HL-60 (cell line): ENCODE measurements around the gene NSMF.

Experiments used
- DNase-seq, 2 experiments: peaks; one replicate each; pipeline ENCODE4 v3.0.0-alpha.2; 2010 to 2020; ENCODE audit warnings: low read depth in 1 of 2, low spot score in 1 of 2
- H3K27ac ChIP-seq: fragments of 250-450 bp; sonication (Bioruptor Pico); replicated peaks from 2 replicates; pipeline ENCODE4 v1.5.1; 2020; ENCODE audit warnings: mild to moderate bottlenecking, moderate library complexity
- H3K27me3 ChIP-seq: fragments of 250-450 bp; sonication (Bioruptor Pico); 2 replicates; pipeline ENCODE4 v1.5.1; 2021; ENCODE audit warnings: mild to moderate bottlenecking, moderate library complexity; ENCODE audit not compliant: insufficient read depth, poor library complexity, severe bottlenecking
- H3K4me3 ChIP-seq: replicated peaks from 2 replicates; pipeline ENCODE4 v1.5.1; 2011; ENCODE audit warnings: mild to moderate bottlenecking, control low read depth, low read length; ENCODE audit not compliant: insufficient read depth
- GABPA ChIP-seq: IDR thresholded peaks from 2 replicates; pipeline ENCODE4 v1.6.1; 2012; ENCODE audit warnings: low read depth
- POLR2AphosphoS5 ChIP-seq: IDR thresholded peaks from 2 replicates; pipeline ENCODE4 v1.6.1; 2012; ENCODE audit warnings: low read depth
- SPI1 ChIP-seq: IDR thresholded peaks from 2 replicates; pipeline ENCODE4 v1.6.1; 2012; ENCODE audit warnings: low read depth, mild to moderate bottlenecking, borderline replicate concordance
- TF ChIP-seq, protein P1 (sequence below): IDR thresholded peaks from 2 replicates; pipeline ENCODE4 v1.6.1; 2012; ENCODE audit warnings: low read depth; ENCODE audit not compliant: insufficient replicate concordance
- TF ChIP-seq, protein P2 (sequence below): IDR thresholded peaks from one replicate; pipeline ENCODE4 v1.5.1; 2011; ENCODE audit warnings: low read length, control low read depth, inconsistent platforms; ENCODE audit not compliant: insufficient read depth

The NSMF gene

DNA sequence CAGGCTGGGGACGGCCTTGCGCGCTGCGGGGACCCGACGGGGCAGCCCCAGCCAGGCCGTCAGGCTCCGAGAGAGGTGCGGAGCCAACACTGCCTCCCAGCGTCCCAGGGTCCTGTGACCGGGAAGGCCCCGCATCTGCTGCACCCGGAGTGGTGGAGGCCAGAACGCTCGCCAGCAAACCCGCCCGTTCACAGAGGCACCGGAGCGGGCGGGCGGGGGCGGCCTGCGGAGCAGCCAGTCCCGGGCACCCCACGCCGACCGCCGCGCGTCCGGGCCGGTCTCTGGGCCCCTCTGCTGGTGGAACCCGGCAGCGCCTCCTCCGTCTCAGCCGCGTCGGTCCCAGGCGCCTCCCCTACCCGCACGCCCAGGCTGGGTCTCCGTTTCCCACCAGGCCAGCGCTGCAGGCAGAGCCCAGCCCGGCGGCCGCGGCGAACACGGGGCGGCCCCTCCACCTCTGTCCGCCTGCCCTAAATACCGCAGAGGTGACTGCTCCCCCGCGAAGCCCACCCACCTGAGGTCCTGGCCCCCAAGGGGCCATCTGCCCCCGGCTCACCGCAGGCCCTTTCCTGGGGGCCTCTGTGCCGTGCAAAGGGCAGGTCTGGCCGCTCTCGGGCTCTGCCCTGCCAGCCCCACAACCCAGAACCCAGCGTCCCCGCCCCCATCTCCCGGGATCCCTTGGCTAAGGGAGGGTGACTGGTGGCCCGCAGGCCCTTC lies 52.1 kb downstream of the NSMF start:
- no peak overlapping the region for H3K27ac ChIP-seq
- H3K27me3 ChIP-seq = no peaks in the 10 kb centered on the region
- TF ChIP-seq GABPA (no peak), SPI1 (no peak), POLR2AphosphoS5 (no peak)
- TF ChIP-seq, protein P1, sequence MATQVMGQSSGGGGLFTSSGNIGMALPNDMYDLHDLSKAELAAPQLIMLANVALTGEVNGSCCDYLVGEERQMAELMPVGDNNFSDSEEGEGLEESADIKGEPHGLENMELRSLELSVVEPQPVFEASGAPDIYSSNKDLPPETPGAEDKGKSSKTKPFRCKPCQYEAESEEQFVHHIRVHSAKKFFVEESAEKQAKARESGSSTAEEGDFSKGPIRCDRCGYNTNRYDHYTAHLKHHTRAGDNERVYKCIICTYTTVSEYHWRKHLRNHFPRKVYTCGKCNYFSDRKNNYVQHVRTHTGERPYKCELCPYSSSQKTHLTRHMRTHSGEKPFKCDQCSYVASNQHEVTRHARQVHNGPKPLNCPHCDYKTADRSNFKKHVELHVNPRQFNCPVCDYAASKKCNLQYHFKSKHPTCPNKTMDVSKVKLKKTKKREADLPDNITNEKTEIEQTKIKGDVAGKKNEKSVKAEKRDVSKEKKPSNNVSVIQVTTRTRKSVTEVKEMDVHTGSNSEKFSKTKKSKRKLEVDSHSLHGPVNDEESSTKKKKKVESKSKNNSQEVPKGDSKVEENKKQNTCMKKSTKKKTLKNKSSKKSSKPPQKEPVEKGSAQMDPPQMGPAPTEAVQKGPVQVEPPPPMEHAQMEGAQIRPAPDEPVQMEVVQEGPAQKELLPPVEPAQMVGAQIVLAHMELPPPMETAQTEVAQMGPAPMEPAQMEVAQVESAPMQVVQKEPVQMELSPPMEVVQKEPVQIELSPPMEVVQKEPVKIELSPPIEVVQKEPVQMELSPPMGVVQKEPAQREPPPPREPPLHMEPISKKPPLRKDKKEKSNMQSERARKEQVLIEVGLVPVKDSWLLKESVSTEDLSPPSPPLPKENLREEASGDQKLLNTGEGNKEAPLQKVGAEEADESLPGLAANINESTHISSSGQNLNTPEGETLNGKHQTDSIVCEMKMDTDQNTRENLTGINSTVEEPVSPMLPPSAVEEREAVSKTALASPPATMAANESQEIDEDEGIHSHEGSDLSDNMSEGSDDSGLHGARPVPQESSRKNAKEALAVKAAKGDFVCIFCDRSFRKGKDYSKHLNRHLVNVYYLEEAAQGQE = no peak
- TF ChIP-seq, protein P2, sequence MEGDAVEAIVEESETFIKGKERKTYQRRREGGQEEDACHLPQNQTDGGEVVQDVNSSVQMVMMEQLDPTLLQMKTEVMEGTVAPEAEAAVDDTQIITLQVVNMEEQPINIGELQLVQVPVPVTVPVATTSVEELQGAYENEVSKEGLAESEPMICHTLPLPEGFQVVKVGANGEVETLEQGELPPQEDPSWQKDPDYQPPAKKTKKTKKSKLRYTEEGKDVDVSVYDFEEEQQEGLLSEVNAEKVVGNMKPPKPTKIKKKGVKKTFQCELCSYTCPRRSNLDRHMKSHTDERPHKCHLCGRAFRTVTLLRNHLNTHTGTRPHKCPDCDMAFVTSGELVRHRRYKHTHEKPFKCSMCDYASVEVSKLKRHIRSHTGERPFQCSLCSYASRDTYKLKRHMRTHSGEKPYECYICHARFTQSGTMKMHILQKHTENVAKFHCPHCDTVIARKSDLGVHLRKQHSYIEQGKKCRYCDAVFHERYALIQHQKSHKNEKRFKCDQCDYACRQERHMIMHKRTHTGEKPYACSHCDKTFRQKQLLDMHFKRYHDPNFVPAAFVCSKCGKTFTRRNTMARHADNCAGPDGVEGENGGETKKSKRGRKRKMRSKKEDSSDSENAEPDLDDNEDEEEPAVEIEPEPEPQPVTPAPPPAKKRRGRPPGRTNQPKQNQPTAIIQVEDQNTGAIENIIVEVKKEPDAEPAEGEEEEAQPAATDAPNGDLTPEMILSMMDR = peak; percentile 41
- H3K4me3 ChIP-seq = no peak overlapping the region
- peak; percentile 46 to 54 for DNase-seq

DNA sequence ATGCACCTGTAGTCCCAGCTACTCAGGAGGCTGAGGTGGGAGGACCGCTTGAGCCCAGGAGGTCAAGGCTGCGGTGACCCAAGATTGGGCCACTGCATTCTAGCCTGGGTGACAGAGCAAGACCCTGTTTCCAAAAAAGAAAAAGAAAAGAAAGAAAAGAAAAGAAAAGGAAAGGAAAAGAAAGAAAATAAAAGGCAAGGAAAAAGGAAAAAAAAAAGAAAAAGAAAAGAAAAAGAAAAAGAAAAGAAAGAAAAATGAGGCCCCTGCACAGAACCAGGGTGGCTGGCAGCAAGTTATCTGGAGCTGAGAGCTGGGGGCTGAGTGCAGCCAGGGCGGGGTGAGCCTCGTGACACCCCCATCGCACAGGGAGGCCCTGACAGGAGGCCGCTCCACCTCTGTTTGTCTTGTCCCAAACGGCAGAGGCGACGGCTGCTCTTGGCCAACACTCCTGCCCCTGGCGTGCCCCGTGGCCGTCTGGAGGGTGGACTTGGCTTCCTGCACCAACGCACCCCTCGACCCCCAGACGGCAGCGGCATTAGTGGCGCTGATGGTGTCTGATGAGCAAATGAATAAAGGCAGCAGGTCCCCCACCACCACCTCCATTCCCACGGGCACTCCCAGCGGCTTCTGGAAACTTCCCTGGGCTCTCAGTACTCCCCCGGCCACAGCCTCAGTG lies 52.9 kb downstream of the NSMF start:
- TF ChIP-seq, protein P2 = no peak
- TF ChIP-seq POLR2AphosphoS5 (no peak), SPI1 (no peak)
- Histone ChIP-seq H3K27me3 (no peaks in the 10 kb centered on the region), H3K27ac (no peak overlapping the region), H3K4me3 (no peak overlapping the region)
- no peak for DNase-seq

DNA sequence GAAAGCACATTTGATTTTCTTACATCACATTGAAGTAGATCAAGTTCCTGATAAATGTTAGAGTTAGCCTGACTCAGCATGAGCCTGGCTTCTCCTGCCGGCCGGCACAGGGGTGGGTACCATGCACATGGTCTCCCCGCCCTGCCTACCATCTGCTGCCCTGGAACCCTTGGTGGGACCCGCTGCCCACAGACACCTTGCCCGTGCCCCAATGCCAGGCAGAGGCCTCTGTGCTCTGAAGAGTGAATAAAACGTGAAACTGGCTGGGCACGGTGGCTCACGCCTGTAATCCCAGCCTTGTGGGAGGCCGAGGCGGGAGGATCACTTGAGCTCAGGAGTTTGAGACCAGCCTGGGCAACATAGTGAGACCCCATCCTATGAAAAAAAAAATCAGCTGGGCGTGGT lies 53.5 kb downstream of the NSMF start:
- Histone ChIP-seq H3K27ac (no peak overlapping the region), H3K4me3 (no peak overlapping the region), H3K27me3 (no peaks in the 10 kb centered on the region)
- no peak for TF ChIP-seq SPI1
- TF ChIP-seq, protein P1 = no peak
- TF ChIP-seq GABPA = no peak
- TF ChIP-seq, protein P2 = no peak
- no peak for TF ChIP-seq POLR2AphosphoS5
- DNase-seq = no peak
